GM23338 (cell line): ENCODE data around the gene XXYLT1. TPM values are rescaled to one million over a fixed set of nuclear protein-coding genes. Genes with fewer than 3 reads are reported as not detected.

ENCODE experiments used
- ATAC-seq: fragments of 200-7000 bp; cut with Tn5 transposase; 3 replicates; pipeline ENCODE4 v1.9.1; 2020
- DNase-seq: peaks from one replicate; pipeline ENCODE4 v3.0.0-alpha.2; 2015; ENCODE audit warnings: low spot score
- H2AFZ ChIP-seq: fragments of 200-600 bp; sonication (generic); 2 replicates; pipeline ENCODE4 v1.8.0; 2016; ENCODE audit warnings: antibody characterized with exemption, mild to moderate bottlenecking, moderate library complexity
- H3F3A ChIP-seq: fragments of 200-600 bp; sonication (generic); replicated peaks from 2 replicates; pipeline ENCODE4 v1.8.0; 2017; ENCODE audit warnings: antibody characterized with exemption, mixed run types, low read depth
- H3K27ac ChIP-seq: fragments of 200-600 bp; sonication (generic); 2 replicates; pipeline ENCODE4 v1.6.1; 2016; ENCODE audit warnings: low read depth
- H3K27me3 ChIP-seq: fragments of 200-600 bp; sonication (generic); 2 replicates; pipeline ENCODE4 v1.8.0; 2016; ENCODE audit warnings: mild to moderate bottlenecking, mixed run types, moderate library complexity; ENCODE audit not compliant: insufficient read depth
- H3K36me3 ChIP-seq: fragments of 200-600 bp; sonication (generic); 2 replicates; pipeline ENCODE4 v1.8.0; 2016; ENCODE audit warnings: mild to moderate bottlenecking; ENCODE audit not compliant: insufficient read depth
- H3K4me1 ChIP-seq: fragments of 200-600 bp; sonication (generic); 2 replicates; pipeline ENCODE4 v1.8.0; 2016; ENCODE audit warnings: mild to moderate bottlenecking, moderate library complexity; ENCODE audit not compliant: insufficient read depth
- H3K4me2 ChIP-seq: fragments of 200-600 bp; sonication (generic); 2 replicates; pipeline ENCODE4 v1.7.1; 2017; ENCODE audit warnings: mixed run types
- H3K4me3 ChIP-seq: fragments of 200-600 bp; sonication (generic); 2 replicates; pipeline ENCODE4 v1.6.1; 2016; ENCODE audit warnings: mixed run types
- H3K79me2 ChIP-seq: fragments of 200-600 bp; sonication (generic); replicated peaks from 2 replicates; pipeline ENCODE4 v1.8.0; 2017; ENCODE audit warnings: mild to moderate bottlenecking; ENCODE audit not compliant: insufficient read depth
- H3K9me2 ChIP-seq: fragments of 200-600 bp; sonication (generic); 2 replicates; pipeline ENCODE4 v1.8.0; 2017; ENCODE audit not compliant: insufficient read depth
- H4K20me1 ChIP-seq: fragments of 200-600 bp; sonication (generic); replicated peaks from 2 replicates; pipeline ENCODE4 v1.8.0; 2017; ENCODE audit warnings: mild to moderate bottlenecking; ENCODE audit not compliant: insufficient read depth
- H3K27ac Mint-ChIP-seq: 2 replicates; pipeline ENCODE4 v1.8.0; 2020; ENCODE audit warnings: inconsistent platforms, mild to moderate bottlenecking, moderate library complexity, mixed read lengths
- H3K27me3 Mint-ChIP-seq: 3 replicates; pipeline ENCODE4 v1.8.0; 2022; ENCODE audit warnings: low read depth, mild to moderate bottlenecking, moderate library complexity, mixed read lengths, inconsistent platforms; ENCODE audit not compliant: insufficient read depth, poor library complexity
- H3K36me3 Mint-ChIP-seq: 3 replicates; pipeline ENCODE4 v1.8.0; 2021; ENCODE audit warnings: low read depth, mild to moderate bottlenecking, inconsistent platforms, moderate library complexity, mixed read lengths
- H3K4me1 Mint-ChIP-seq: 3 replicates; pipeline ENCODE4 v1.8.0; 2020; ENCODE audit warnings: mild to moderate bottlenecking, inconsistent platforms, mixed read lengths
- H3K4me3 Mint-ChIP-seq: 3 replicates; pipeline ENCODE4 v1.8.0; 2021; ENCODE audit warnings: moderate library complexity, mild to moderate bottlenecking, inconsistent platforms, mixed read lengths
- H3K9me3 Mint-ChIP-seq: 3 replicates; pipeline ENCODE4 v1.8.0; 2020; ENCODE audit warnings: moderate library complexity, mild to moderate bottlenecking, inconsistent platforms, mixed read lengths
- CREB1 ChIP-seq: fragments of 250-450 bp; sonication (Bioruptor Pico); IDR thresholded peaks from 2 replicates; pipeline ENCODE4 v1.5.0; 2020; ENCODE audit warnings: low read depth, mild to moderate bottlenecking, moderate library complexity
- EZH2 ChIP-seq: fragments of 200-600 bp; sonication (generic); IDR thresholded peaks from one replicate; pipeline ENCODE4 v1.8.0; 2017; ENCODE audit warnings: antibody characterized with exemption, mild to moderate bottlenecking, low read depth; ENCODE audit not compliant: unreplicated experiment
- EZH2phosphoT487 ChIP-seq: fragments of 200-600 bp; sonication (generic); IDR thresholded peaks from one replicate; pipeline ENCODE4 v1.8.1; 2018; ENCODE audit warnings: antibody characterized with exemption; ENCODE audit not compliant: unreplicated experiment
- NANOG ChIP-seq: IDR thresholded peaks from 2 replicates; pipeline ENCODE4 v1.6.1; 2016; ENCODE audit warnings: antibody characterized with exemption, borderline replicate concordance
- POLR2AphosphoS5 ChIP-seq: IDR thresholded peaks from 2 replicates; pipeline ENCODE4 v1.6.1; 2016; ENCODE audit warnings: antibody characterized with exemption, low read depth
- STAT1 ChIP-seq: IDR thresholded peaks from one replicate; pipeline ENCODE4 v1.6.1; 2016; ENCODE audit warnings: antibody characterized with exemption; ENCODE audit not compliant: unreplicated experiment
- ZNF114 ChIP-seq: fragments of 250-450 bp; sonication (Bioruptor Pico); IDR thresholded peaks from 2 replicates; pipeline ENCODE4 v1.5.0; 2020; ENCODE audit warnings: mild to moderate bottlenecking, moderate library complexity
- polyA plus RNA-seq: library from polyadenylated mRNA; unstranded; fragments of >200 nt; fragmentation: Nextera tagmentation; extraction: Ambion mirVana; gene quantifications from 2 replicates; pipeline ENCODE4 v1.2.1, GENCODE V29; 2016
- total RNA-seq: library from RNA; depleted of rRNA; stranded (reverse); fragments of >200 nt; shearing (Covaris generic); gene quantifications from 2 replicates; pipeline ENCODE4 v1.2.3, GENCODE V29; 2014
- TF ChIP-seq, protein P1 (sequence below): fragments of 250-450 bp; sonication (Bioruptor Pico); IDR thresholded peaks from 2 replicates; pipeline ENCODE4 v1.5.0; 2020; ENCODE audit warnings: mild to moderate bottlenecking, moderate library complexity
- TF ChIP-seq, protein P2 (sequence below), 2 experiments: fragments of 200-600 bp in 1 of 2; sonication (generic) in 1 of 2; conservative IDR thresholded peaks; 2 replicates each; pipeline versions ENCODE4 v1.5.1 to v1.6.1; 2016 to 2017; ENCODE audit warnings: antibody characterized with exemption in 2 of 2, low read depth in 2 of 2, mild to moderate bottlenecking in 2 of 2, moderate library complexity in 1 of 2

The XXYLT1 gene
- total and polyA plus RNA-seq, 2 experiments from 2014 or later = 13.5 to 34.8 TPM

DNA sequence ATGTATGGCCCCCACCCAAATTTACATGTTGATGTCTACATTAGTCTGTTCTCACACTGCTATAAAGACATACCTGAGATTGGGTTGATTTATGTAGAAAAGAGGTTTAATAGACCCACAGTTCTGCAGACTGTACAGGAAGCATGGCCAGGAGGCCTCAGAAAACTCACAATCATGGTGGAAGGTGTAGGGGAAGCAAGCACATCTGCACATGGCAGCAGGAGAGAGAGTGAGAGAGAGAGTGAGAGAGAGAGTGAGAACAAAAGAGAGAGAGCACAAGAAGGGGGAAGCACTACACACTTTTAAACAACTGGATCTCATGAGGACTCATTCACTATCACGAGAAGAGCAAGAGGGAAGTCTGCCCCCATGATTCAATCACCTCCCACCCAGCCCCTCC, 130.5 kb downstream of the XXYLT1 start (continued):
- TF ChIP-seq, protein P1, sequence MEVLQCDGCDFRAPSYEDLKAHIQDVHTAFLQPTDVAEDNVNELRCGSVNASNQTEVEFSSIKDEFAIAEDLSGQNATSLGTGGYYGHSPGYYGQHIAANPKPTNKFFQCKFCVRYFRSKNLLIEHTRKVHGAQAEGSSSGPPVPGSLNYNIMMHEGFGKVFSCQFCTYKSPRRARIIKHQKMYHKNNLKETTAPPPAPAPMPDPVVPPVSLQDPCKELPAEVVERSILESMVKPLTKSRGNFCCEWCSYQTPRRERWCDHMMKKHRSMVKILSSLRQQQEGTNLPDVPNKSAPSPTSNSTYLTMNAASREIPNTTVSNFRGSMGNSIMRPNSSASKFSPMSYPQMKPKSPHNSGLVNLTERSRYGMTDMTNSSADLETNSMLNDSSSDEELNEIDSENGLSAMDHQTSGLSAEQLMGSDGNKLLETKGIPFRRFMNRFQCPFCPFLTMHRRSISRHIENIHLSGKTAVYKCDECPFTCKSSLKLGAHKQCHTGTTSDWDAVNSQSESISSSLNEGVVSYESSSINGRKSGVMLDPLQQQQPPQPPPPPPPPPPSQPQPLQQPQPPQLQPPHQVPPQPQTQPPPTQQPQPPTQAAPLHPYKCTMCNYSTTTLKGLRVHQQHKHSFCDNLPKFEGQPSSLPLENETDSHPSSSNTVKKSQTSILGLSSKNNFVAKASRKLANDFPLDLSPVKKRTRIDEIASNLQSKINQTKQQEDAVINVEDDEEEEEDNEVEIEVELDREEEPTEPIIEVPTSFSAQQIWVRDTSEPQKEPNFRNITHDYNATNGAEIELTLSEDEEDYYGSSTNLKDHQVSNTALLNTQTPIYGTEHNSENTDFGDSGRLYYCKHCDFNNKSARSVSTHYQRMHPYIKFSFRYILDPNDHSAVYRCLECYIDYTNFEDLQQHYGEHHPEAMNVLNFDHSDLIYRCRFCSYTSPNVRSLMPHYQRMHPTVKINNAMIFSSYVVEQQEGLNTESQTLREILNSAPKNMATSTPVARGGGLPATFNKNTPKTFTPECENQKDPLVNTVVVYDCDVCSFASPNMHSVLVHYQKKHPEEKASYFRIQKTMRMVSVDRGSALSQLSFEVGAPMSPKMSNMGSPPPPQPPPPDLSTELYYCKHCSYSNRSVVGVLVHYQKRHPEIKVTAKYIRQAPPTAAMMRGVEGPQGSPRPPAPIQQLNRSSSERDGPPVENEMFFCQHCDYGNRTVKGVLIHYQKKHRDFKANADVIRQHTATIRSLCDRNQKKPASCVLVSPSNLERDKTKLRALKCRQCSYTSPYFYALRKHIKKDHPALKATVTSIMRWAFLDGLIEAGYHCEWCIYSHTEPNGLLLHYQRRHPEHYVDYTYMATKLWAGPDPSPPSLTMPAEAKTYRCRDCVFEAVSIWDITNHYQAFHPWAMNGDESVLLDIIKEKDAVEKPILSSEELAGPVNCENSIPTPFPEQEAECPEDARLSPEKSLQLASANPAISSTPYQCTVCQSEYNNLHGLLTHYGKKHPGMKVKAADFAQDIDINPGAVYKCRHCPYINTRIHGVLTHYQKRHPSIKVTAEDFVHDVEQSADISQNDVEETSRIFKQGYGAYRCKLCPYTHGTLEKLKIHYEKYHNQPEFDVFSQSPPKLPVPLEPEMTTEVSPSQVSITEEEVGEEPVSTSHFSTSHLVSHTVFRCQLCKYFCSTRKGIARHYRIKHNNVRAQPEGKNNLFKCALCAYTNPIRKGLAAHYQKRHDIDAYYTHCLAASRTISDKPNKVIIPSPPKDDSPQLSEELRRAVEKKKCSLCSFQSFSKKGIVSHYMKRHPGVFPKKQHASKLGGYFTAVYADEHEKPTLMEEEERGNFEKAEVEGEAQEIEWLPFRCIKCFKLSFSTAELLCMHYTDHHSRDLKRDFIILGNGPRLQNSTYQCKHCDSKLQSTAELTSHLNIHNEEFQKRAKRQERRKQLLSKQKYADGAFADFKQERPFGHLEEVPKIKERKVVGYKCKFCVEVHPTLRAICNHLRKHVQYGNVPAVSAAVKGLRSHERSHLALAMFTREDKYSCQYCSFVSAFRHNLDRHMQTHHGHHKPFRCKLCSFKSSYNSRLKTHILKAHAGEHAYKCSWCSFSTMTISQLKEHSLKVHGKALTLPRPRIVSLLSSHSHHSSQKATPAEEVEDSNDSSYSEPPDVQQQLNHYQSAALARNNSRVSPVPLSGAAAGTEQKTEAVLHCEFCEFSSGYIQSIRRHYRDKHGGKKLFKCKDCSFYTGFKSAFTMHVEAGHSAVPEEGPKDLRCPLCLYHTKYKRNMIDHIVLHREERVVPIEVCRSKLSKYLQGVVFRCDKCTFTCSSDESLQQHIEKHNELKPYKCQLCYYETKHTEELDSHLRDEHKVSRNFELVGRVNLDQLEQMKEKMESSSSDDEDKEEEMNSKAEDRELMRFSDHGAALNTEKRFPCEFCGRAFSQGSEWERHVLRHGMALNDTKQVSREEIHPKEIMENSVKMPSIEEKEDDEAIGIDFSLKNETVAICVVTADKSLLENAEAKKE = no peak
- TF ChIP-seq NANOG (no peak), EZH2 (no peak), POLR2AphosphoS5 (no peak), ZNF114 (CRISPR knock-in tag) (no peak), STAT1 (no peak)

DNA sequence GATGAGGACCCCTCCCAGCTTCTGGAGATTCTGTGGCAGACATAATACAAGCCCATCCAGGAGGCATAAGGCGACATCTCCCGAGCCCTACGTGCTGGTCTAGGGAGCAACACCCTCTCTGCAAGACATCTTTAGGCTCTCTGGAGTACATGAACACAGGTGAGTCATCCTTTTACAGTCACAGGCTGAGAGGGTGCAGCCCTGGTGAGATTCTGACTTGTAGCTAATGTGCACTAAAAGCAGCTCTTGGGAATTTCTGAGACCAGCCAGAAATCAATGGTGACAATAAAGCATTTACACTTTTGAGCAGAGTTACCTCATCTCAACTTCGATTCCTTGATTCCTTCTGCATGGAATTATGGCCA, 131.1 kb downstream of the XXYLT1 start:
- Histone ChIP-seq H4K20me1 (no peaks in the 10 kb centered on the region), H3K9me2 (no peaks in the 10 kb centered on the region), H3K27ac (no peak overlapping the region), H3K4me2 (no peak overlapping the region), H3K4me1 (no peaks in the 10 kb centered on the region), H3K36me3 (no peaks in the 10 kb centered on the region), H3K4me3 (no peak overlapping the region), H2AFZ (no peak overlapping the region), H3K27me3 (no peaks in the 10 kb centered on the region), H3K79me2 (no peaks in the 10 kb centered on the region), H3F3A (no peaks in the 10 kb centered on the region)
- Mint-ChIP-seq H3K27me3 (peaks cover 9% of the 10 kb centered on the region), H3K9me3 (peaks cover 11% of the 10 kb centered on the region), H3K4me3 (no peak overlapping the region), H3K4me1 (no peaks in the 10 kb centered on the region), H3K27ac (no peak overlapping the region), H3K36me3 (peaks cover 26% of the 10 kb centered on the region)
- DNase-seq (no peak), ATAC-seq (no peak)
- TF ChIP-seq NANOG = no peak
- TF ChIP-seq EZH2phosphoT487 = no peak
- TF ChIP-seq, protein P1 = no peak
- no peak for TF ChIP-seq ZNF114 (CRISPR knock-in tag)
- TF ChIP-seq, protein P2, sequence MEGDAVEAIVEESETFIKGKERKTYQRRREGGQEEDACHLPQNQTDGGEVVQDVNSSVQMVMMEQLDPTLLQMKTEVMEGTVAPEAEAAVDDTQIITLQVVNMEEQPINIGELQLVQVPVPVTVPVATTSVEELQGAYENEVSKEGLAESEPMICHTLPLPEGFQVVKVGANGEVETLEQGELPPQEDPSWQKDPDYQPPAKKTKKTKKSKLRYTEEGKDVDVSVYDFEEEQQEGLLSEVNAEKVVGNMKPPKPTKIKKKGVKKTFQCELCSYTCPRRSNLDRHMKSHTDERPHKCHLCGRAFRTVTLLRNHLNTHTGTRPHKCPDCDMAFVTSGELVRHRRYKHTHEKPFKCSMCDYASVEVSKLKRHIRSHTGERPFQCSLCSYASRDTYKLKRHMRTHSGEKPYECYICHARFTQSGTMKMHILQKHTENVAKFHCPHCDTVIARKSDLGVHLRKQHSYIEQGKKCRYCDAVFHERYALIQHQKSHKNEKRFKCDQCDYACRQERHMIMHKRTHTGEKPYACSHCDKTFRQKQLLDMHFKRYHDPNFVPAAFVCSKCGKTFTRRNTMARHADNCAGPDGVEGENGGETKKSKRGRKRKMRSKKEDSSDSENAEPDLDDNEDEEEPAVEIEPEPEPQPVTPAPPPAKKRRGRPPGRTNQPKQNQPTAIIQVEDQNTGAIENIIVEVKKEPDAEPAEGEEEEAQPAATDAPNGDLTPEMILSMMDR (conservative IDR thresholded peaks at IDR 0.05; ENCODE audit: low read depth in 2 of 2) = no peak
- no peak for TF ChIP-seq CREB1
